ENCODE results near the gene MED15.
"Not testable (repeated sequence)": the region's sequence is repeated elsewhere in the genome, so short reads cannot be mapped to it uniquely, and the experiment has no call there.

The MED15 gene

GRCh38 chr22:20615021-20615420 lies 107.6 kb downstream of the MED15 start:
- peaks cover 6 to 11% of the 10 kb centered on the region in 2 donors for H3K27me3 Mint-ChIP-seq
- no peaks in the 10 kb centered on the region for H3K36me3 Mint-ChIP-seq
- DNase-seq: no peak
- no peaks in the 10 kb centered on the region for H3K4me1 Mint-ChIP-seq
- no peak overlapping the region for H3K4me3 Mint-ChIP-seq
- no peak overlapping the region for H3K27ac Mint-ChIP-seq
- no peak for ATAC-seq (replicated peaks)
- H3K9me3 Mint-ChIP-seq: no peaks in the 10 kb centered on the region

- no peaks in the 10 kb centered on the region for H3K9me3 Mint-ChIP-seq
- ATAC-seq (replicated peaks) (no peak), DNase-seq (no peak)
- H3K36me3 Mint-ChIP-seq: no peaks in the 10 kb centered on the region
- no peak overlapping the region for H3K27ac Mint-ChIP-seq
- no peak overlapping the region for H3K4me3 Mint-ChIP-seq
- H3K27me3 Mint-ChIP-seq: peaks cover 6 to 7% of the 10 kb centered on the region in 2 donors
- H3K4me1 Mint-ChIP-seq: no peaks in the 10 kb centered on the region
Observed at GRCh38 chr22:20615533-20616450, 108.4 kb downstream of the MED15 start.

GRCh38 chr22:20616451-20617043 lies 109.1 kb downstream of the MED15 start:
- Mint-ChIP-seq H3K9me3 (no peaks in the 10 kb centered on the region), H3K36me3 (no peaks in the 10 kb centered on the region), H3K4me3 (no peak overlapping the region), H3K27ac (no peak overlapping the region), H3K4me1 (peaks cover 4 to 5% of the 10 kb centered on the region in 2 donors), H3K27me3 (peaks cover 4 to 11% of the 10 kb centered on the region in 2 donors)
- DNase-seq (no peak), ATAC-seq (replicated peaks) (no peak)

- Mint-ChIP-seq H3K4me1 (peaks cover 4 to 5% of the 10 kb centered on the region in 2 donors), H3K4me3 (no peak overlapping the region), H3K36me3 (no peaks in the 10 kb centered on the region), H3K9me3 (no peaks in the 10 kb centered on the region), H3K27ac (no peak overlapping the region), H3K27me3 (peaks cover 0 to 7% of the 10 kb centered on the region in 2 donors)
- ATAC-seq (replicated peaks) (no peak), DNase-seq (no peak)
Observed at GRCh38 chr22:20618488-20618887, 111.1 kb downstream of the MED15 start.

GRCh38 chr22:20619045-20619892 lies 111.9 kb downstream of the MED15 start:
- peaks cover 0 to 7% of the 10 kb centered on the region in 2 donors for H3K27me3 Mint-ChIP-seq
- no peak overlapping the region for H3K4me3 Mint-ChIP-seq
- DNase-seq: no peak
- H3K36me3 Mint-ChIP-seq: no peaks in the 10 kb centered on the region
- no peaks in the 10 kb centered on the region for H3K9me3 Mint-ChIP-seq
- ATAC-seq (replicated peaks): no peak
- peaks cover 8 to 12% of the 10 kb centered on the region in 2 donors for H3K4me1 Mint-ChIP-seq
- H3K27ac Mint-ChIP-seq: no peak overlapping the region

- H3K36me3 Mint-ChIP-seq; H3K27me3 Mint-ChIP-seq; DNase-seq; H3K27ac Mint-ChIP-seq; H3K9me3 Mint-ChIP-seq; H3K4me3 Mint-ChIP-seq; ATAC-seq (replicated peaks): not testable (repeated sequence)
- peaks cover 12 to 18% of the 10 kb centered on the region in 2 donors for H3K4me1 Mint-ChIP-seq
Observed at GRCh38 chr22:20619893-20620194, 112.4 kb downstream of the MED15 start.

- H3K36me3 Mint-ChIP-seq: no peaks in the 10 kb centered on the region
- no peak for ATAC-seq (replicated peaks)
- peaks cover 0 to 7% of the 10 kb centered on the region in 2 donors for H3K27me3 Mint-ChIP-seq
- H3K27ac Mint-ChIP-seq: no peak overlapping the region
- no peak overlapping the region for H3K4me3 Mint-ChIP-seq
- no peaks in the 10 kb centered on the region for H3K9me3 Mint-ChIP-seq
- H3K4me1 Mint-ChIP-seq: peaks cover 23 to 29% of the 10 kb centered on the region in 2 donors
- no peak for DNase-seq
Observed at GRCh38 chr22:20621162-20621561, 113.8 kb downstream of the MED15 start.

- H3K4me3 Mint-ChIP-seq: no peak overlapping the region
- no peak for ATAC-seq (replicated peaks)
- no peaks in the 10 kb centered on the region for H3K36me3 Mint-ChIP-seq
- peaks cover 0 to 13% of the 10 kb centered on the region in 2 donors for H3K27me3 Mint-ChIP-seq
- H3K9me3 Mint-ChIP-seq: no peaks in the 10 kb centered on the region
- H3K27ac Mint-ChIP-seq: no peak overlapping the region
- no peak for DNase-seq
- peaks cover 27 to 29% of the 10 kb centered on the region in 2 donors for H3K4me1 Mint-ChIP-seq
Observed at GRCh38 chr22:20622650-20623339, 115.4 kb downstream of the MED15 start.

- H3K4me1 Mint-ChIP-seq: peaks cover 27 to 29% of the 10 kb centered on the region in 2 donors
- peak overlapping the region; percentile 48 for H3K27ac Mint-ChIP-seq
Observed at GRCh38 chr22:20624161-20624616, 116.8 kb downstream of the MED15 start.

GRCh38 chr22:20625270-20625669 lies 117.9 kb downstream of the MED15 start:
- Mint-ChIP-seq H3K27me3 (peaks cover 5 to 13% of the 10 kb centered on the region in 2 donors), H3K4me3 (peak overlapping the region; percentile 31 to 45), H3K4me1 (peaks cover 27 to 29% of the 10 kb centered on the region in 2 donors), H3K36me3 (no peaks in the 10 kb centered on the region), H3K27ac (peak overlapping the region; percentile 78), H3K9me3 (no peaks in the 10 kb centered on the region)
- ATAC-seq (replicated peaks): peak; percentile 8 to 26
- no peak for DNase-seq

More at GRCh38 chr22:20624161-20624616, 116.8 kb downstream of the MED15 start:
- no peak overlapping the region for H3K4me3 Mint-ChIP-seq
- H3K27me3 Mint-ChIP-seq: peaks cover 3 to 13% of the 10 kb centered on the region in 2 donors
- H3K36me3 Mint-ChIP-seq: no peaks in the 10 kb centered on the region
- H3K9me3 Mint-ChIP-seq: no peaks in the 10 kb centered on the region
- DNase-seq (peak; percentile 79), ATAC-seq (replicated peaks) (peak; percentile 91 to 92)

GRCh38 chr22:20626811-20627210 lies 119.4 kb downstream of the MED15 start:
- DNase-seq (no peak), ATAC-seq (replicated peaks) (no peak)
- no peak overlapping the region for H3K4me3 Mint-ChIP-seq
- no peak overlapping the region for H3K27ac Mint-ChIP-seq
- peaks cover 23 to 24% of the 10 kb centered on the region in 2 donors for H3K4me1 Mint-ChIP-seq
- no peaks in the 10 kb centered on the region for H3K36me3 Mint-ChIP-seq
- peaks cover 7 to 13% of the 10 kb centered on the region in 2 donors for H3K27me3 Mint-ChIP-seq
- no peaks in the 10 kb centered on the region for H3K9me3 Mint-ChIP-seq

- DNase-seq (no peak), ATAC-seq (replicated peaks) (no peak)
- Mint-ChIP-seq H3K27ac (no peak overlapping the region), H3K9me3 (no peaks in the 10 kb centered on the region), H3K27me3 (peaks cover 11 to 16% of the 10 kb centered on the region in 2 donors), H3K4me3 (no peak overlapping the region), H3K4me1 (peaks cover 23 to 24% of the 10 kb centered on the region in 2 donors), H3K36me3 (no peaks in the 10 kb centered on the region)
Observed at GRCh38 chr22:20627432-20627831, 120.0 kb downstream of the MED15 start.

- no peak overlapping the region for H3K4me3 Mint-ChIP-seq
- no peak overlapping the region for H3K27ac Mint-ChIP-seq
- no peak for ATAC-seq (replicated peaks)
- no peaks in the 10 kb centered on the region for H3K9me3 Mint-ChIP-seq
- no peaks in the 10 kb centered on the region for H3K36me3 Mint-ChIP-seq
- H3K27me3 Mint-ChIP-seq: peaks cover 11 to 16% of the 10 kb centered on the region in 2 donors
- no peak for DNase-seq
- H3K4me1 Mint-ChIP-seq: peaks cover 23 to 24% of the 10 kb centered on the region in 2 donors
Observed at GRCh38 chr22:20628081-20628939, 120.9 kb downstream of the MED15 start.
